Heart left ventricle (tissue), 16 donors: ENCODE measurements around the gene SNRNP48. TPM values are rescaled to one million over a fixed set of nuclear protein-coding genes. Genes with fewer than 3 reads are reported as not detected.

ENCODE experiments used
- ATAC-seq, 4 donors: fragments of 200-7000 bp; cut with Tn5 transposase; one replicate each; pipeline ENCODE4 v1.9.1; 2020 to 2022; ENCODE audit warnings: moderate library complexity in 4 of 4, mild to moderate bottlenecking in 3 of 4, moderate number of reproducible peaks in 1 of 4
- DNase-seq, 5 donors: peaks; one replicate each; pipeline ENCODE4 v3.0.0-alpha.2; 2020
- H3K27ac ChIP-seq, 12 donors: fragments of 200-600 bp; sonication (generic) in 4 of 12; one replicate each; pipeline versions ENCODE4 v1.5.0 to v1.8.0; 2016 to 2022; ENCODE audit warnings: mild to moderate bottlenecking in 2 of 12
- H3K27me3 ChIP-seq, 9 donors: fragments of 200-600 bp; sonication (generic) in 2 of 9; one replicate each; pipeline versions ENCODE4 v1.5.1 to v1.8.0; 2016 to 2022; ENCODE audit warnings: mild to moderate bottlenecking in 3 of 9
- H3K36me3 ChIP-seq, 9 donors: fragments of 200-600 bp; sonication (generic) in 2 of 9; one replicate each; pipeline versions ENCODE4 v1.5.0 to v1.8.0; 2018 to 2022; ENCODE audit warnings: mild to moderate bottlenecking in 2 of 9
- H3K4me1 ChIP-seq, 12 donors: fragments of 200-600 bp; sonication (generic) in 4 of 12; one replicate each; pipeline versions ENCODE4 v1.5.0 to v1.8.0; 2016 to 2022; ENCODE audit warnings: mild to moderate bottlenecking in 3 of 12
- H3K4me3 ChIP-seq, 12 donors: fragments of 200-600 bp; sonication (generic) in 4 of 12; one replicate each; pipeline versions ENCODE4 v1.5.0 to v1.8.0; 2017 to 2022; ENCODE audit warnings: mild to moderate bottlenecking in 9 of 12, moderate library complexity in 4 of 12
- H3K9me3 ChIP-seq, 12 donors: fragments of 200-600 bp; sonication (generic) in 4 of 12; one replicate each; pipeline versions ENCODE4 v1.5.0 to v1.8.0; 2016 to 2022; ENCODE audit warnings: mild to moderate bottlenecking in 1 of 12
- CTCF ChIP-seq, 12 donors: fragments of 200-600 bp; sonication (generic) in 4 of 12; IDR thresholded peaks; one replicate each; pipeline versions ENCODE4 v1.5.0 to v1.8.0; 2018 to 2022; ENCODE audit warnings: antibody characterized with exemption in 12 of 12, mild to moderate bottlenecking in 5 of 12
- POLR2A ChIP-seq, 2 donors: fragments of 450-650 bp; IDR thresholded peaks; one replicate each; pipeline ENCODE4 v1.6.1; 2017; ENCODE audit warnings: antibody characterized with exemption in 2 of 2, mild to moderate bottlenecking in 2 of 2, moderate library complexity in 2 of 2
- WGBS, 4 donors: extraction: QIAGEN DNeasy Blood & Tissue Kit in 2 of 4; methylation state at CpG; one replicate each; pipeline versions ENCODE4 v1.1.5 to v1.1.7; 2013 to 2018; 5-methylcytosine and 5-hydroxymethylcytosine counted together
- intact Hi-C, 10 donors: fragments of 100-400 bp; cut with DNase I; formaldehyde crosslinking; loops; one replicate each; pipeline versions ENCODE4 v1.11.1 to v1.14.2; 2022
- polyA plus RNA-seq, 2 donors: library from polyadenylated mRNA; stranded (reverse); fragments of 200-250 nt; gene quantifications; one replicate each; pipeline ENCODE4 v1.2.3, GENCODE V29; 2013
- total RNA-seq, 9 donors: library from RNA; depleted of rRNA in 2 of 9; stranded (reverse); fragments of >200 nt in 2 of 9; fragmentation: NEBNext Ultra II Directional in 3 of 9; extraction: Animal tissue kit (Norgen Biotek cat#: 25700) in 3 of 9; gene quantifications; one replicate each; pipeline versions ENCODE4 v1.1.0 to v1.2.4, GENCODE V29; 2016 to 2023
- donor health status: ischemic (EF 13 %, LVEDD 7.1; RV severe dilation, severe dysfunction).
- donor health status: healthy with polysubstance abuse.
- donor health status: DM: no; HTN: yes; CAD: no.
- donor health status: DM: no; HTN: no; CAD: no.
- donor health status: ischemic (EF 25% LVEDD 6.9; RV normal size, moderate dysfunction).
- donor health status: ischemic (EF 25% LVEDD 5.7; RV mildly dilated, moderate dysfunction).
- donor health status: healthy.
- donor health status: DM: yes; HTN: yes; CAD: no.
- donor health status: ischemic (EF 35%, LVEDD 5.7; RV mildly dilated, moderate dysfunction).
- donor health status: nonischemic (EF 11% LVEDD 7.7; RV severe dilation, severe dysfunction).
- donor health status: DM: yes; HTN: yes; CAD: no.
- donor health status: PGD.
- donor health status: ischemic (EF 29% LVEDD 5.4; RV normal size, mild dysfunction).
- donor health status: nonischemic (EF 23%, LVEDD 6.1; RV moderate dilation, normal function).

The SNRNP48 gene
- total and polyA plus RNA-seq, 11 donors, result 8.2 to 25.8 (median 13.3) TPM

- WGBS, 4 donors, result 48 to 56% (median 51%) methylated on average over 6 of the region's 6 CpGs
- peak overlapping the region in 2 of 12 donors; percentile 16 to 35 for H3K27ac ChIP-seq
- peak in 3 of 4 donors; percentile 31 to 64 (median 41) for ATAC-seq
Observed at GRCh38 chr6:7554533-7555275, 35.3 kb upstream of the SNRNP48 start.

GRCh38 chr6:7555671-7556070, 34.3 kb upstream of the SNRNP48 start:
- WGBS, 4 donors, result 66 to 77% (median 71%) methylated on average over 11 of the region's 11 CpGs
- TF ChIP-seq POLR2A (IDR thresholded peaks at IDR 0.05), result no peak
- TF ChIP-seq CTCF (IDR thresholded peaks at IDR 0.05), result no peak
- DNase-seq (no peak), ATAC-seq (peak; percentile 27 to 60 (median 50))
- intact Hi-C loops, result loop anchor here in 2 of 10 donors (10.0 kb wide), 2 partner anchors 121 to 131 kb away; no protein-coding TSS in a partner anchor
- H3K4me3 ChIP-seq, result no peak overlapping the region
- H3K27ac ChIP-seq, result peak overlapping the region in 3 of 12 donors; percentile 16 to 42 (median 35)
- H3K27me3 ChIP-seq, result peaks cover 0 to 21% (median 0%) of the 10 kb centered on the region in 9 donors
- H3K36me3 ChIP-seq, result peaks cover 0 to 22% (median 0%) of the 10 kb centered on the region in 9 donors
- peaks cover 0 to 44% (median 11%) of the 10 kb centered on the region in 12 donors for H3K4me1 ChIP-seq
- no peaks in the 10 kb centered on the region for H3K9me3 ChIP-seq

More at GRCh38 chr6:7554533-7555275, 35.3 kb upstream of the SNRNP48 start:
- no peaks in the 10 kb centered on the region for H3K9me3 ChIP-seq
- peaks cover 0 to 44% (median 11%) of the 10 kb centered on the region in 12 donors for H3K4me1 ChIP-seq
- intact Hi-C loops, result loop anchor here in 2 of 10 donors (10.0 kb wide), 2 partner anchors 120 to 130 kb away; no protein-coding TSS in a partner anchor
- TF ChIP-seq POLR2A (IDR thresholded peaks at IDR 0.05) (no peak), CTCF (IDR thresholded peaks at IDR 0.05) (no peak)
- peaks cover 0 to 28% (median 3%) of the 10 kb centered on the region in 9 donors for H3K27me3 ChIP-seq
- H3K4me3 ChIP-seq, result no peak overlapping the region
- no peak for DNase-seq
- H3K36me3 ChIP-seq, result peaks cover 0 to 16% (median 0%) of the 10 kb centered on the region in 9 donors

- 60 to 82% (median 70%) methylated on average over 12 of the region's 12 CpGs for whole genome bisulfite sequencing, 4 donors
- peaks cover 0 to 22% (median 0%) of the 10 kb centered on the region in 9 donors for H3K36me3 ChIP-seq
- intact Hi-C loops, result loop anchor here in 2 of 10 donors (10.0 kb wide), 2 partner anchors 122 to 132 kb away; no protein-coding TSS in a partner anchor
- H3K27me3 ChIP-seq, result peaks cover 0 to 19% (median 0%) of the 10 kb centered on the region in 9 donors
- H3K9me3 ChIP-seq, result no peaks in the 10 kb centered on the region
- DNase-seq (no peak), ATAC-seq (no peak)
- no peak overlapping the region for H3K4me3 ChIP-seq
- H3K27ac ChIP-seq, result peak overlapping the region in 8 of 12 donors; percentile 1 to 42 (median 24)
- H3K4me1 ChIP-seq, result peaks cover 0 to 41% (median 12%) of the 10 kb centered on the region in 12 donors
- no peak for TF ChIP-seq CTCF (IDR thresholded peaks at IDR 0.05)
Observed at GRCh38 chr6:7556394-7557106, 33.4 kb upstream of the SNRNP48 start.
